Endothelial cell of umbilical vein (primary cell): ENCODE results near the gene OR4A16. TPM values are rescaled to one million over a fixed set of nuclear protein-coding genes. Genes with fewer than 3 reads are reported as not detected.

Experiments
- BruUV-seq: library from RNA; stranded (reverse); fragments of 400-500 nt; replicated peaks from 2 replicates; lab custom pipeline; 2021; lab: Mats Ljungman, UMichigan
- CTCF ChIA-PET: fragments of 300-600, 350-600 bp; sonication (Branson Sonifier 250); formaldehyde crosslinking; loops from one replicate; lab custom pipeline; 2021; ENCODE audit warnings: antibody characterized with exemption, inconsistent platforms; lab: Charles Lee
- POLR2A ChIA-PET: fragments of 300-600, 350-600 bp; sonication (Branson Sonifier 250); formaldehyde crosslinking; loops from one replicate; lab custom pipeline; 2021; ENCODE audit warnings: antibody characterized with exemption, inconsistent platforms; lab: Charles Lee
- DNase-seq: peaks from one replicate; pipeline ENCODE4 v3.0.0-alpha.2; 2011; ENCODE audit warnings: low read depth, low spot score
- FAIRE-seq: peaks from 2 replicates; lab custom pipeline; 2011; peaks lifted over from hg19 to GRCh38; lab: Jason Lieb, UNC
- H2AFZ ChIP-seq: 2 replicates; pipeline ENCODE4 v1.6.0; 2012; ENCODE audit warnings: low read depth, low read length, control low read depth, inconsistent platforms
- H3K27ac ChIP-seq: 2 replicates; pipeline ENCODE4 v1.5.1; 2011; ENCODE audit warnings: low read depth, mild to moderate bottlenecking, control low read depth, low read length, moderate library complexity; ENCODE audit not compliant: insufficient read depth
- H3K27me3 ChIP-seq, 2 experiments: 2 replicates each; pipeline versions ENCODE4 v1.6.0 to v1.6.1; 2011; ENCODE audit warnings: low read length in 2 of 2, mixed read lengths in 1 of 2; ENCODE audit not compliant: control insufficient read depth in 2 of 2, insufficient read depth in 2 of 2
- H3K36me3 ChIP-seq, 2 experiments: 2 replicates in 1 of 2; 3 replicates in 1 of 2; pipeline ENCODE4 v1.5.1; 2011; ENCODE audit warnings: low read length in 2 of 2, mild to moderate bottlenecking in 1 of 2, moderate library complexity in 1 of 2; ENCODE audit not compliant: control insufficient read depth in 2 of 2, insufficient read depth in 2 of 2; ENCODE audit errors: extremely low read depth in 1 of 2
- H3K4me1 ChIP-seq: 3 replicates; pipeline ENCODE4 v1.5.1; 2011; ENCODE audit warnings: mild to moderate bottlenecking, low read length; ENCODE audit not compliant: control insufficient read depth, insufficient read depth; ENCODE audit errors: extremely low read depth
- H3K4me2 ChIP-seq: 2 replicates; pipeline ENCODE4 v1.6.1; 2011; ENCODE audit warnings: low read length, control low read depth, mixed read lengths; ENCODE audit not compliant: insufficient read depth
- H3K4me3 ChIP-seq, 3 experiments: fragments of 200-600 bp in 1 of 3; sonication (generic), shearing (Covaris generic) in 1 of 3; replicated peaks in 1 of 3; 2 replicates each; pipeline ENCODE4 v1.5.1; 2011 to 2016; ENCODE audit warnings: control low read depth in 3 of 3, low read length in 3 of 3, mild to moderate bottlenecking in 2 of 3, inconsistent platforms in 1 of 3, low read depth in 1 of 3, moderate library complexity in 1 of 3; ENCODE audit not compliant: insufficient read depth in 1 of 3
- H3K79me2 ChIP-seq: 2 replicates; pipeline ENCODE4 v1.6.0; 2012; ENCODE audit warnings: low read length, inconsistent platforms; ENCODE audit not compliant: control insufficient read depth, insufficient read depth
- H3K9ac ChIP-seq: replicated peaks from 2 replicates; pipeline ENCODE3; 2011; ENCODE audit warnings: low read length, control low read depth; ENCODE audit not compliant: insufficient read depth; ENCODE audit errors: extremely low read depth
- H3K9me1 ChIP-seq: replicated peaks from 3 replicates; pipeline ENCODE4 v1.6.0; 2011; ENCODE audit warnings: mild to moderate bottlenecking, low read length; ENCODE audit not compliant: control insufficient read depth, insufficient read depth; ENCODE audit errors: extremely low read depth
- H3K9me3 ChIP-seq: replicated peaks from 2 replicates; pipeline ENCODE4 v1.5.1; 2012; ENCODE audit warnings: low read length, inconsistent platforms; ENCODE audit not compliant: control insufficient read depth, insufficient read depth
- H4K20me1 ChIP-seq: replicated peaks from 2 replicates; pipeline ENCODE3; 2011; ENCODE audit warnings: mild to moderate bottlenecking, low read length; ENCODE audit not compliant: control insufficient read depth, insufficient read depth; ENCODE audit errors: extremely low read depth
- EZH2 ChIP-seq: IDR thresholded peaks from 2 replicates; pipeline ENCODE4 v1.6.1; 2012; ENCODE audit warnings: borderline replicate concordance, low read depth, mild to moderate bottlenecking, moderate library complexity, low read length, inconsistent platforms; ENCODE audit not compliant: severe bottlenecking
- FOS ChIP-seq: IDR thresholded peaks from 2 replicates; pipeline ENCODE4 v1.6.1; 2011; ENCODE audit warnings: mild to moderate bottlenecking, low read length, moderate library complexity, borderline replicate concordance; ENCODE audit not compliant: insufficient read depth
- GATA2 ChIP-seq: IDR thresholded peaks from 2 replicates; pipeline ENCODE4 v1.7.0; 2011; ENCODE audit warnings: low read depth, mild to moderate bottlenecking, moderate library complexity, mixed read lengths, low read length; ENCODE audit not compliant: insufficient read length, insufficient read depth
- JUN ChIP-seq: IDR thresholded peaks from 2 replicates; pipeline ENCODE4 v1.6.1; 2011; ENCODE audit warnings: borderline replicate concordance, low read depth; ENCODE audit not compliant: insufficient read length, insufficient read depth
- MYC ChIP-seq: IDR thresholded peaks from one replicate; pipeline ENCODE4 v1.6.1; 2011; ENCODE audit warnings: mild to moderate bottlenecking, low read depth, low read length
- POLR2A ChIP-seq: IDR thresholded peaks from 2 replicates; pipeline ENCODE4 v1.6.1; 2012; ENCODE audit warnings: low read depth, mild to moderate bottlenecking, control low read depth, low read length
- POLR2AphosphoS5 ChIP-seq: IDR thresholded peaks from 2 replicates; pipeline ENCODE4 v1.6.1; 2012; ENCODE audit warnings: low read depth, mild to moderate bottlenecking, control low read depth, low read length, moderate library complexity; ENCODE audit not compliant: insufficient read depth
- dilution Hi-C: fragments of 300-500 bp; cut with MboI; formaldehyde crosslinking; loops from one replicate; pipeline ENCODE4 v1.15.0; 2019; ENCODE audit warnings: low sequenced_read_pairs; ENCODE audit not compliant: extremely low pct_ligation_motif_present
- intact Hi-C: fragments of 100-400 bp; cut with micrococcal nuclease; formaldehyde crosslinking; loops from one replicate; pipeline ENCODE4 v1.10.0; 2022
- polyA plus RNA-seq, 4 experiments: library from polyadenylated mRNA; depleted of rRNA in 3 of 4; stranded (reverse) in 3 of 4; unstranded in 1 of 4; fragments of >200 nt; gene quantifications; 2 replicates each; pipeline versions ENCODE4 v1.2.1 to v1.2.3, GENCODE V29; 2011 to 2012; ENCODE audit warnings: missing spikeins in 1 of 4
- total RNA-seq: library from RNA; stranded (reverse); gene quantifications from 2 replicates; pipeline ENCODE4 v1.2.3, GENCODE V29; 2021
- TF ChIP-seq, protein P1 (sequence below): IDR thresholded peaks from 2 replicates; pipeline ENCODE4 v1.6.1; 2011; ENCODE audit not compliant: insufficient read depth, insufficient read length
- TF ChIP-seq, protein P2 (sequence below), 2 donors: IDR thresholded peaks; 1 replicate in 1 of 2; 2 replicates in 1 of 2; pipeline ENCODE4 v1.5.1; 2011; ENCODE audit warnings: low read length in 2 of 2, mild to moderate bottlenecking in 2 of 2, moderate library complexity in 2 of 2, control low read depth in 1 of 2, inconsistent platforms in 1 of 2, low read depth in 1 of 2; ENCODE audit not compliant: insufficient read depth in 1 of 2; ENCODE audit errors: extremely low read depth in 1 of 2

The OR4A16 gene
- total and polyA plus RNA-seq, 2 donors (not counting 3 experiments of a cell fraction or from before 2014, with no cell fraction given): not detected

DNA sequence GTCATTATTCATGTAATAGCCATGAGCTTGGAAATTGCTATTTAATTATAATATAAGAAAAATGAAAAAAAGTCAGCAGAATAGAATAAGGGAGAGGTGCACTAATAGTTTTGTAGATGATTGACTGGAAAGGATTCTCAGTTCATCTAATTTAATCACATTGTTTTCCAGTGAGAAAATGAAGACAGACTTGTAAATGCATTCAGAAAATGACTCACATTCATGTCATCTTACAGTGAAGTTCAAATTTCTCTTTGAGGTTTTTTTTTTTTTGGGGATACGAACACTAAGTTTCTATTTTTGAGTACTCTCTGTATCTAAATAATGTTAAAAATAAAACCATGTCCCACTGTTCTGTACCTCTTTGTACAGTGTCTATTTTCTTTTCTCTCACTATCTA is 18.5 kb upstream of the OR4A16 start:
- intact Hi-C loops (no loop called here), dilution Hi-C loops (no loop called here)
- H3K4me3 ChIP-seq: no peak overlapping the region
- no peaks in the 10 kb centered on the region for H3K9me3 ChIP-seq
- H3K27me3 ChIP-seq: no peaks in the 10 kb centered on the region
- H3K9ac ChIP-seq: no peak overlapping the region
- no TSS peak for BruUV-seq
- DNase-seq (no peak), FAIRE-seq (no peak)
- CTCF ChIA-PET: no interaction called here
- no peaks in the 10 kb centered on the region for H3K9me1 ChIP-seq
- H3K27ac ChIP-seq: no peak overlapping the region
- H3K79me2 ChIP-seq: no peaks in the 10 kb centered on the region
- no peak overlapping the region for H2AFZ ChIP-seq
- H3K36me3 ChIP-seq: no peaks in the 10 kb centered on the region
- POLR2A ChIA-PET: no interaction called here
- no peaks in the 10 kb centered on the region for H3K4me1 ChIP-seq
- H3K4me2 ChIP-seq: no peak overlapping the region
- no peak for TF ChIP-seq EZH2
- TF ChIP-seq POLR2AphosphoS5: no peak
- TF ChIP-seq GATA2: no peak
- no peak for TF ChIP-seq JUN
- TF ChIP-seq, protein P1, sequence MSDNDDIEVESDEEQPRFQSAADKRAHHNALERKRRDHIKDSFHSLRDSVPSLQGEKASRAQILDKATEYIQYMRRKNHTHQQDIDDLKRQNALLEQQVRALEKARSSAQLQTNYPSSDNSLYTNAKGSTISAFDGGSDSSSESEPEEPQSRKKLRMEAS: no peak
- TF ChIP-seq, protein P2, sequence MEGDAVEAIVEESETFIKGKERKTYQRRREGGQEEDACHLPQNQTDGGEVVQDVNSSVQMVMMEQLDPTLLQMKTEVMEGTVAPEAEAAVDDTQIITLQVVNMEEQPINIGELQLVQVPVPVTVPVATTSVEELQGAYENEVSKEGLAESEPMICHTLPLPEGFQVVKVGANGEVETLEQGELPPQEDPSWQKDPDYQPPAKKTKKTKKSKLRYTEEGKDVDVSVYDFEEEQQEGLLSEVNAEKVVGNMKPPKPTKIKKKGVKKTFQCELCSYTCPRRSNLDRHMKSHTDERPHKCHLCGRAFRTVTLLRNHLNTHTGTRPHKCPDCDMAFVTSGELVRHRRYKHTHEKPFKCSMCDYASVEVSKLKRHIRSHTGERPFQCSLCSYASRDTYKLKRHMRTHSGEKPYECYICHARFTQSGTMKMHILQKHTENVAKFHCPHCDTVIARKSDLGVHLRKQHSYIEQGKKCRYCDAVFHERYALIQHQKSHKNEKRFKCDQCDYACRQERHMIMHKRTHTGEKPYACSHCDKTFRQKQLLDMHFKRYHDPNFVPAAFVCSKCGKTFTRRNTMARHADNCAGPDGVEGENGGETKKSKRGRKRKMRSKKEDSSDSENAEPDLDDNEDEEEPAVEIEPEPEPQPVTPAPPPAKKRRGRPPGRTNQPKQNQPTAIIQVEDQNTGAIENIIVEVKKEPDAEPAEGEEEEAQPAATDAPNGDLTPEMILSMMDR (IDR thresholded peaks at IDR 0.05; ENCODE audit: extremely low read depth in 1 of 2, insufficient read depth in 1 of 2, low read depth in 1 of 2, low read length in 2 of 2): no peak
- no peak for TF ChIP-seq POLR2A
- no peak for TF ChIP-seq FOS
- TF ChIP-seq MYC: no peak
- H4K20me1 ChIP-seq: no peaks in the 10 kb centered on the region
